IPS-11a (cell line): ENCODE results near the gene PPEF2.

Experiments
- H3K4me3 ChIP-seq: one replicate; pipeline ENCODE4 v1.5.1; 2013; ENCODE audit warnings: low read depth, low read length, control low read depth

The PPEF2 gene

GRCh38 chr4:75834095-75834771, 68.0 kb downstream of the PPEF2 start:
- H3K4me3 ChIP-seq = no peak overlapping the region

- no peak overlapping the region for H3K4me3 ChIP-seq
Measured at GRCh38 chr4:75831856-75832405, 70.3 kb downstream of the PPEF2 start.

- no peak overlapping the region for H3K4me3 ChIP-seq
Measured at GRCh38 chr4:75830906-75831305, 71.3 kb downstream of the PPEF2 start.

- H3K4me3 ChIP-seq = no peak overlapping the region
Measured at GRCh38 chr4:75823812-75824211, 78.4 kb downstream of the PPEF2 start.

GRCh38 chr4:75822416-75822815, 79.8 kb downstream of the PPEF2 start:
- H3K4me3 ChIP-seq = no peak overlapping the region

GRCh38 chr4:75821966-75822365, 80.3 kb downstream of the PPEF2 start:
- no peak overlapping the region for H3K4me3 ChIP-seq

- H3K4me3 ChIP-seq = no peak overlapping the region
Measured at GRCh38 chr4:75821216-75821615, 81.0 kb downstream of the PPEF2 start.

- H3K4me3 ChIP-seq = no peak overlapping the region
Measured at GRCh38 chr4:75820676-75821075, 81.6 kb downstream of the PPEF2 start.

- no peak overlapping the region for H3K4me3 ChIP-seq
Measured at GRCh38 chr4:75820197-75820596, 82.1 kb downstream of the PPEF2 start.

GRCh38 chr4:75819121-75819520, 83.1 kb downstream of the PPEF2 start:
- H3K4me3 ChIP-seq = no peak overlapping the region

- H3K4me3 ChIP-seq = no peak overlapping the region
Measured at GRCh38 chr4:75817901-75818300, 84.4 kb downstream of the PPEF2 start.
